Adrenal gland (tissue), 12 donors: ENCODE measurements around the gene PLPPR5. TPM values are rescaled to one million over a fixed set of nuclear protein-coding genes. Genes with fewer than 3 reads are reported as not detected.

Experiments used
- DNase-seq, 7 donors: peaks; one replicate each; pipeline ENCODE4 v3.0.0-alpha.2; 2019 to 2020
- H3K27ac ChIP-seq, 5 donors: fragments of 200-600 bp; sonication (generic) in 4 of 5; 1 replicate in 3 of 5; 2 replicates in 2 of 5; pipeline versions ENCODE4 v1.5.1 to v1.8.0; 2016 to 2020; ENCODE audit warnings: mild to moderate bottlenecking in 1 of 5
- H3K27me3 ChIP-seq: fragments of 200-600 bp; 2 replicates; pipeline ENCODE4 v1.8.0; 2021
- H3K36me3 ChIP-seq, 2 donors: fragments of 200-600 bp; replicated peaks in 1 of 2; 1 replicate in 1 of 2; 2 replicates in 1 of 2; pipeline versions ENCODE4 v1.5.1 to v1.8.0; 2018 to 2022
- H3K4me1 ChIP-seq, 2 donors: fragments of 200-600 bp; replicated peaks in 1 of 2; 1 replicate in 1 of 2; 2 replicates in 1 of 2; pipeline versions ENCODE4 v1.5.1 to v1.8.0; 2018 to 2021
- H3K4me3 ChIP-seq, 4 donors: fragments of 200-600 bp; sonication (generic) in 3 of 4; one replicate each; pipeline ENCODE4 v1.5.1; 2016 to 2018
- H3K9me3 ChIP-seq, 3 donors: fragments of 200-600 bp; sonication (generic) in 1 of 3; replicated peaks in 1 of 3; 1 replicate in 2 of 3; 2 replicates in 1 of 3; pipeline versions ENCODE4 v1.5.1 to v1.8.0; 2016 to 2021
- POLR2A ChIP-seq, 2 donors: fragments of 450-650 bp; IDR thresholded peaks; one replicate each; pipeline ENCODE4 v1.6.1; 2017; ENCODE audit warnings: antibody characterized with exemption in 2 of 2, mild to moderate bottlenecking in 2 of 2, moderate library complexity in 1 of 2
- WGBS, 4 donors: extraction: QIAGEN DNeasy Blood & Tissue Kit in 2 of 4; methylation state at CpG; one replicate each; pipeline versions ENCODE4 v1.1.5 to v1.1.7; 2013 to 2017; 5-methylcytosine and 5-hydroxymethylcytosine counted together
- intact Hi-C, 2 donors: fragments of 100-400 bp; cut with DNase I; formaldehyde crosslinking; loops; one replicate each; pipeline versions ENCODE4 v1.14.1 to v1.15.0; 2022 to 2023
- polyA plus RNA-seq, 3 donors: library from polyadenylated mRNA; stranded (reverse); fragments of 200-250 nt in 2 of 3; fragments of 350-450 nt in 1 of 3; fragmentation: Illumina TruSeq in 1 of 3; extraction: RNeasy Lipid Tissue Mini Kit (QIAGEN cat#74804) in 1 of 3; gene quantifications; one replicate each; pipeline ENCODE4 v1.2.3, GENCODE V29; 2013 to 2014
- total RNA-seq, 9 donors: library from RNA; depleted of rRNA in 4 of 9; stranded (reverse); fragments of >200 nt in 4 of 9; fragments of 120-200 nt in 1 of 9; fragmentation: NEBNext Ultra II Directional in 1 of 9; extraction: Animal tissue kit (Norgen Biotek cat#: 25700) in 1 of 9; gene quantifications; one replicate each; pipeline versions ENCODE4 v1.1.0 to v1.2.4, GENCODE V29; 2013 to 2023
- TF ChIP-seq, protein P1 (sequence below), 6 experiments: fragments of 450-650 bp in 4 of 6; fragments of 200-600 bp in 2 of 6; sonication (generic) in 1 of 6; IDR thresholded peaks; 1 replicate in 5 of 6; 2 replicates in 1 of 6; pipeline versions ENCODE4 v1.5.1 to v1.8.0; 2016 to 2021; ENCODE audit warnings: antibody characterized with exemption in 6 of 6, mild to moderate bottlenecking in 2 of 6, moderate library complexity in 1 of 6
- donor health status: healthy with polysubstance abuse.
- donor health status: Bipolar disorder and iron deficiency.
- donor health status: DM: yes; HTN: yes; CAD: no.
- donor health status: DM: no; HTN: no; CAD: no.
- donor health status: DM: no; HTN: no; CAD: no.
- donor health status: DM: yes; HTN: yes; CAD: no.

Gene PLPPR5
- total and polyA plus RNA-seq, 12 donors: 0.10 to 0.86 (median 0.37) TPM; not detected in 6

DNA sequence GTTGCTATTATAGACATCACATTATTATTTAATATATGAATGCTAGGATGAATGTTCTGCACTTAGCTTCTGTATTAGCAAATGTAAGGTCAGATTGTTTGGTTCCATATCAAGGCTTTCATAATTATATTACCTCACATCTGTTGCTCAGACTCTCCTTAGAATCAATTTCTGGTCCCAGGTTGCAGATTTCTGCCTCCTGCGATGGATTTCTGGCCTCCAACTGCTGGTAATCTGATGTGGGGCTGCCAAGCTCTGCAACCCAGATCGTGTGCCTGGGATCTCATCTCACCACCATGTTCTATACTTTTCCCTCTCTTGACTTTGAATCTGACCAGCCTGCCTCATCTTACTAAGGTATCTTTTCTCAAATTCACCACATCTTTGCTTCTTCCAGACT lies 25.2 kb downstream of the PLPPR5 start:
- no peak for DNase-seq
- no peaks in the 10 kb centered on the region for H3K27me3 ChIP-seq
- H3K27ac ChIP-seq: no peak overlapping the region
- H3K36me3 ChIP-seq: no peaks in the 10 kb centered on the region
- no peaks in the 10 kb centered on the region for H3K9me3 ChIP-seq
- intact Hi-C loops: no loop called here
- 39 to 84% (median 59%) methylated on average over 2 of the region's 2 CpGs for WGBS, 4 donors
- no peak overlapping the region for H3K4me3 ChIP-seq
- TF ChIP-seq, protein P1, sequence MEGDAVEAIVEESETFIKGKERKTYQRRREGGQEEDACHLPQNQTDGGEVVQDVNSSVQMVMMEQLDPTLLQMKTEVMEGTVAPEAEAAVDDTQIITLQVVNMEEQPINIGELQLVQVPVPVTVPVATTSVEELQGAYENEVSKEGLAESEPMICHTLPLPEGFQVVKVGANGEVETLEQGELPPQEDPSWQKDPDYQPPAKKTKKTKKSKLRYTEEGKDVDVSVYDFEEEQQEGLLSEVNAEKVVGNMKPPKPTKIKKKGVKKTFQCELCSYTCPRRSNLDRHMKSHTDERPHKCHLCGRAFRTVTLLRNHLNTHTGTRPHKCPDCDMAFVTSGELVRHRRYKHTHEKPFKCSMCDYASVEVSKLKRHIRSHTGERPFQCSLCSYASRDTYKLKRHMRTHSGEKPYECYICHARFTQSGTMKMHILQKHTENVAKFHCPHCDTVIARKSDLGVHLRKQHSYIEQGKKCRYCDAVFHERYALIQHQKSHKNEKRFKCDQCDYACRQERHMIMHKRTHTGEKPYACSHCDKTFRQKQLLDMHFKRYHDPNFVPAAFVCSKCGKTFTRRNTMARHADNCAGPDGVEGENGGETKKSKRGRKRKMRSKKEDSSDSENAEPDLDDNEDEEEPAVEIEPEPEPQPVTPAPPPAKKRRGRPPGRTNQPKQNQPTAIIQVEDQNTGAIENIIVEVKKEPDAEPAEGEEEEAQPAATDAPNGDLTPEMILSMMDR (IDR thresholded peaks at IDR 0.05): no peak
- no peak for TF ChIP-seq POLR2A (IDR thresholded peaks at IDR 0.05)
- no peaks in the 10 kb centered on the region for H3K4me1 ChIP-seq

DNA sequence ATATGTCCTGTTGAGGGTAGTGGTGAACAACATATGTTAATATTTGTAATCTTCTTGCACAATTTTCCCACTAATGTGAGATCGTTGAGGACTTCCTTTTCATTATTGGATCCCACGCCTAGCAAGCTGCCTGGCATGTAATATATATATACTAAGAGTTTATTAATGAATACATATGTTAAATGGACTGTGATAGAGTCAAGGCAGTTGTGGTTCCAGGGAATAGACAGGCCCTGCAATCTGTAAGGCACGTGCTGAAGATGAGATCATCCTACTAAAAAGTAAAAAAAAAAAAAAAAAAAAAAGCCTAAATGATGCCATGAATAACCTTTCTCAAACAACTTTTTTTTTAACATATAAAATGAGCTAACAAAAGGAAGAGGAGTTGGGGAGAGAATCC lies 28.9 kb downstream of the PLPPR5 start:
- no peak for DNase-seq
- Histone ChIP-seq H3K27me3 (no peaks in the 10 kb centered on the region), H3K4me3 (no peak overlapping the region), H3K27ac (no peak overlapping the region), H3K4me1 (no peaks in the 10 kb centered on the region), H3K36me3 (no peaks in the 10 kb centered on the region), H3K9me3 (no peaks in the 10 kb centered on the region)
- 70 to 79% (median 73%) methylated on average over 3 of the region's 3 CpGs for WGBS, 4 donors
- no peak for TF ChIP-seq POLR2A (IDR thresholded peaks at IDR 0.05)
- TF ChIP-seq, protein P1 (IDR thresholded peaks at IDR 0.05): no peak
- intact Hi-C loops: no loop called here

GRCh38 chr1:98975113-98975512 lies 29.5 kb downstream of the PLPPR5 start:
- 73 to 82% (median 75%) methylated on average over 5 of the region's 5 CpGs for WGBS, 4 donors
- intact Hi-C loops: no loop called here
- TF ChIP-seq, protein P1 (IDR thresholded peaks at IDR 0.05): no peak
- no peak for TF ChIP-seq POLR2A (IDR thresholded peaks at IDR 0.05)
- Histone ChIP-seq H3K27me3 (no peaks in the 10 kb centered on the region), H3K9me3 (no peaks in the 10 kb centered on the region), H3K4me1 (no peaks in the 10 kb centered on the region), H3K36me3 (no peaks in the 10 kb centered on the region), H3K4me3 (no peak overlapping the region), H3K27ac (no peak overlapping the region)
- DNase-seq: no peak

DNA sequence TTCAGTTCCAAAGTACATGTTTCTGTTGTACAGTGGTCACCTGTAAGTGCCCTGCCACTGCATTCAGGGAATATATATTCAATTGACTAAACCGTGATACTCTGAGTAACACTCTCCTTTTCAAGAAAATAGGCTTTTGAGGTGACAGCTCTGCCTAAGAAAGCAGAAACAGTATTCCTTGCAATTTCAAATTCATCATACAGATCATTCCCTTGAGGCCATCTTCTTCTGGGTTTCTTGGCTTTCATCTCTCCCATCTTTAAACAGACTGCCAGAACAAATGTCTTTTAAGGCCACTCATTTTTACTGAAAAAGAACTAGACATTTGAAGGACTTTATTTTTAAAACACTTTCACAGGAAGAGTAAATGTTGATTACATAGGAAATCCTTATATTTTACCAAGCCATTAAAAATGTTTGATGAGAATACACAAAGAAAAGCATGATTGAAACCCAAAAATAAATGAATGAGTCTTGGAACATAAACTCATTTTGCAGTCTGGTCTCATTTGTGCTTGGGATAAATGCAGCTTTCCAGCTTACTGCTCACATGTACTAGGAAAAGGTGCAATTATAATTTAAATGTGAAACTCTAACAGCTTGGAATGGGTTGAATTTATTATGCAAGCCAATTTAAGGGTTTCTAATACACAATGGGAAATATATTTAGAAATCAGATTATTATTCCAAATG lies 34.7 kb downstream of the PLPPR5 start:
- DNase-seq: no peak
- intact Hi-C loops: no loop called here
- Histone ChIP-seq H3K27ac (no peak overlapping the region), H3K27me3 (no peaks in the 10 kb centered on the region), H3K36me3 (no peaks in the 10 kb centered on the region), H3K4me3 (no peak overlapping the region), H3K4me1 (no peaks in the 10 kb centered on the region), H3K9me3 (no peaks in the 10 kb centered on the region)
- WGBS, 4 donors: 50 to 73% (median 65%) methylated on average over 1 of the region's 1 CpG
- TF ChIP-seq POLR2A (IDR thresholded peaks at IDR 0.05): no peak
- TF ChIP-seq, protein P1 (IDR thresholded peaks at IDR 0.05): no peak
